Progenitor cell of endocrine pancreas (in vitro differentiated cells): Measurements from ENCODE around the gene CALHM1. TPM values are rescaled to one million over a fixed set of nuclear protein-coding genes. Genes with fewer than 3 reads are reported as not detected.

Experiments used
- DNase-seq: peaks from one replicate; pipeline ENCODE4 v3.0.0; 2021; ENCODE audit warnings: low spot score; ENCODE audit not compliant: unreplicated experiment
- H3K27ac Mint-ChIP-seq: 2 replicates; pipeline ENCODE4 v1.8.0; 2021; ENCODE audit warnings: mild to moderate bottlenecking, moderate library complexity, mixed read lengths
- H3K27me3 Mint-ChIP-seq: 2 replicates; pipeline ENCODE4 v1.8.0; 2021; ENCODE audit warnings: mixed read lengths
- H3K36me3 Mint-ChIP-seq: 2 replicates; pipeline ENCODE4 v1.8.0; 2022; ENCODE audit warnings: mixed read lengths; ENCODE audit not compliant: insufficient read depth
- H3K4me1 Mint-ChIP-seq: 2 replicates; pipeline ENCODE4 v1.8.0; 2021; ENCODE audit warnings: low read depth, mixed read lengths
- H3K4me3 Mint-ChIP-seq: 2 replicates; pipeline ENCODE4 v1.8.0; 2021; ENCODE audit warnings: low read depth, mild to moderate bottlenecking, moderate library complexity, mixed read lengths
- H3K9me3 Mint-ChIP-seq: 2 replicates; pipeline ENCODE4 v1.8.0; 2021; ENCODE audit warnings: low read depth, mixed read lengths
- CTCF ChIP-seq: fragments of 200-600 bp; sonication (generic); IDR thresholded peaks from one replicate; pipeline ENCODE4 v1.5.0; 2021; ENCODE audit warnings: antibody characterized with exemption, mild to moderate bottlenecking; ENCODE audit not compliant: unreplicated experiment
- total RNA-seq: library from RNA; stranded (reverse); gene quantifications from 2 replicates; pipeline ENCODE4 v1.2.1, GENCODE V29; 2021

CALHM1 gene
- total RNA-seq, 1 donor from 2014 or later, result not detected

DNA sequence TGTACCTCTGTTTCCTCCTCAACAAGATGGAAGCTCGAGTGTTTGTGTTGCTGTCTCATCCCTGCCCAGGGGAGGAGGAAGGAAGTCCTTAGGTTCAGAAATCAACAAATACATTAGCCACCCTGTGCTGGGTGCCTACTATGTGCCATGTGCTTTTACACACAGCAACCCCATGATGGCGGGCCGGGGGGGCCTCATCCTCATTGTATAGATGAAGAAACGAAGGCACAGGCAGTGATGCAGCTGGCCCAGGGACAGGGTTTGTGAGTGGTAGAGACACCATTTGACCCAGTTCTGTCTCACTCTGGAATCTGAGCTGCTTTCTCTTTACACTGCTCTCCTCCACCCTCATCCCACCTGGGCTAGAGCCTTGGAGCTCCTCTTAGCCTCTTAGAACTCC, 4.7 kb downstream of the CALHM1 start:
- no peaks in the 10 kb centered on the region for H3K4me1 Mint-ChIP-seq
- H3K9me3 Mint-ChIP-seq, result no peaks in the 10 kb centered on the region
- H3K4me3 Mint-ChIP-seq, result no peak overlapping the region
- H3K36me3 Mint-ChIP-seq, result peaks cover 2% of the 10 kb centered on the region
- H3K27ac Mint-ChIP-seq, result no peak overlapping the region
- H3K27me3 Mint-ChIP-seq, result no peaks in the 10 kb centered on the region
- no peak for TF ChIP-seq CTCF
- no peak for DNase-seq

DNA sequence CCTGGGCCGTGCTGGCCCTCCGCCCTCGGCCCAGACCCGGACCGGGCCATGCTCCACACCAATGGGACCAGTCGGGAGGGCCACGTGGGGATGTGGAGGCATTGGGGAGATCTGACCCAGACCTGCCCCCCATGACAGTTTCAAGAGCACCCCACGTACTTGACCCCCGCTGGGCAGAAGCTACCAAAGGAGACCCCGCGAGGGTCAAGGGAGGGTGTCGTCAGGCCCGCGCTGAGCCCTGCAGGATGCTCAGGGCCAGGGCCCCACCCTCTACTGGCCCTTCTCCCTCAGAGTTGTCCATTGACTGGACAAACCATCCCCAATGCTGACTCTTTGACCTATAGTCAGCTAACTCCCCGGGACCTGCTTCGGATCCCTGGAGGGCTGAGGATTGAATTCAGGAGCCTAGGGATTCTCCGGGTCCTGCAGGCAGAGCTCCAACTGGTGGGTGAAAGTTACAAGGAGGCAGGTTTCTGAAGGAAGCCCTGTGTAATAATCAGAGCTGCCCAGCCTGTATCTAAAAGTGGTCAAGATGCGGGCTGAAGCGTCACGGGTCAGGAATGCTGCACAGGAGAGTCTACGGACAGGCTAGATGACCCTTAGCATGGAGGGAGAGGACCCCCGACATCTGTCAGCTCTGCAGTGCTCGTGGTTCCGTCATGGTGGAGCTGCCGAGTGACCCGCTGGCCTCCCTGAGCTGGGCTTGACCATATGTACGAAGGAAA, 6.0 kb downstream of the CALHM1 start:
- Mint-ChIP-seq H3K9me3 (no peaks in the 10 kb centered on the region), H3K36me3 (peaks cover 5% of the 10 kb centered on the region), H3K27ac (no peak overlapping the region), H3K4me1 (no peaks in the 10 kb centered on the region), H3K27me3 (no peaks in the 10 kb centered on the region), H3K4me3 (no peak overlapping the region)
- no peak for DNase-seq
- no peak for TF ChIP-seq CTCF

DNA sequence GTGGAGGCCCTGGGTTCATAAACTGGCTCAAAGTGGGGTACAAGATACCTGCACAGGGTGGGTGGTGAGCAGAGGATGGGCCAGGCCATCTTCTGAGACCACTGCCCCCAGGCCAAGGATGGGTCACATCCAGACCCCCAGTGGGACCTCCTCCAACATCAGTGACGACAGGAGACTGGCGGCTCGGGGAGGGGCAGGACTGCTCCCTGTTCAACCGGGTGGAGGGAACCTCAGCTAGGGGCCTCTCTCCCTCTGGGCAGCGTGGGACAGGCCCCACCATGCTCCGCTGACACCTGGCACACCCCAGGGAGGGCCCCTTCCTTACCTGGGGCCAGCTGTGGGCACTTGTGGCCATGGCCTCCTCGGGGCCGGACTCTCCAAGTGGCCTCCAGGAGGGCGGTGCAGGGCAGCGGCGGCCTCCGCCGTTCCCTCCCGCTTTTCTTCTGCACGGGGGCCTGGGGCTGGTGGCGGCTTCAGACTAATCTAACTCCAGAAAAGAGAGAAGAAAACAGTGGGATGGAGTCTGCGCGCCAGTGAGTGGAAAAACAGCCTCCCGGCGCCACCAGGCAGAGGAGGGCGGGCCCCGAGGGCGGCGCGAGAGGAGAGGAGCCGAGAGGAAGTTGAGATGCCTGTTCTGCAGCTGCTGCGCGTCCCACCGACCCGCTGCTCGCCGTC, 6.7 kb downstream of the CALHM1 start, which contains the start of gene CALHM2:
CALHM2 (minus strand) TSS at position 540 of the 675 bp plus-strand sequence. CDS start 2,429 bp downstream, outside the sequence.
- H3K4me3 Mint-ChIP-seq, result no peak within 1 kb of the TSS
- no peak for TF ChIP-seq CTCF
- H3K27ac Mint-ChIP-seq, result no peak within 1 kb of the TSS
- no peak for DNase-seq
- H3K4me1 Mint-ChIP-seq, result no peaks in the 10 kb centered on the region
- H3K9me3 Mint-ChIP-seq, result no peaks in the 10 kb centered on the region
- H3K27me3 Mint-ChIP-seq, result no peaks in the 10 kb centered on the region
- peaks cover 6% of the 10 kb centered on the region for H3K36me3 Mint-ChIP-seq

GRCh38 chr10:103451091-103451813, 7.4 kb downstream of the CALHM1 start:
- H3K27me3 Mint-ChIP-seq, result no peaks in the 10 kb centered on the region
- no peak for TF ChIP-seq CTCF
- DNase-seq, result no peak
- H3K4me1 Mint-ChIP-seq, result no peaks in the 10 kb centered on the region
- peaks cover 8% of the 10 kb centered on the region for H3K36me3 Mint-ChIP-seq
- H3K27ac Mint-ChIP-seq, result no peak overlapping the region
- H3K4me3 Mint-ChIP-seq, result no peak overlapping the region
- H3K9me3 Mint-ChIP-seq, result no peaks in the 10 kb centered on the region

GRCh38 chr10:103450201-103450695, 8.5 kb downstream of the CALHM1 start:
- peaks cover 8% of the 10 kb centered on the region for H3K36me3 Mint-ChIP-seq
- DNase-seq, result no peak
- TF ChIP-seq CTCF, result no peak
- H3K9me3 Mint-ChIP-seq, result no peaks in the 10 kb centered on the region
- H3K27me3 Mint-ChIP-seq, result no peaks in the 10 kb centered on the region
- no peaks in the 10 kb centered on the region for H3K4me1 Mint-ChIP-seq
- H3K4me3 Mint-ChIP-seq, result no peak overlapping the region
- no peak overlapping the region for H3K27ac Mint-ChIP-seq
